Measurements from ENCODE around the gene GPN2. TPM values are rescaled to one million over a fixed set of nuclear protein-coding genes. Genes with fewer than 3 reads are reported as not detected.
"Not testable (repeated sequence)": the region's sequence is repeated elsewhere in the genome, so short reads cannot be mapped to it uniquely, and the experiment has no call there.

GPN2 gene
- total and polyA plus RNA-seq, 4 donors, result 13.7 to 25.6 (median 16.5) TPM

- ATAC-seq (ENCODE audit: insufficient read depth, low FRiP score) (no peak), DNase-seq (no peak)
- peaks cover 15 to 43% (median 28%) of the 10 kb centered on the region in 4 donors for H3K36me3 ChIP-seq (ENCODE audit: control insufficient read depth in 4 of 4, insufficient read depth in 4 of 4, low read length in 4 of 4)
- 91 to 94% methylated on average over 10 of the region's 10 CpGs for WGBS, 2 donors
- no peaks in the 10 kb centered on the region for H3K9me3 ChIP-seq (ENCODE audit: control insufficient read depth in 4 of 4, insufficient read depth in 3 of 4, low read length in 3 of 4)
- peak overlapping the region in 1 of 2 donors; percentile 38 for H3K9ac ChIP-seq (ENCODE audit: insufficient read depth in 1 of 2, low read length in 2 of 2)
- H3K27ac ChIP-seq (ENCODE audit: low read depth in 1 of 2, low read length in 1 of 2), result peak overlapping the region; percentile 0 to 29
- no peak for TF ChIP-seq CTCF (IDR thresholded peaks at IDR 0.05; ENCODE audit: control extremely low read depth, extremely low read depth)
- H3K27me3 ChIP-seq (ENCODE audit: control insufficient read depth in 3 of 3, insufficient read depth in 3 of 3, low read length in 2 of 3), result no peaks in the 10 kb centered on the region
- H3K4me3 ChIP-seq, result no peak overlapping the region
- peaks cover 0 to 11% (median 0%) of the 10 kb centered on the region in 5 donors for H3K4me1 ChIP-seq (ENCODE audit: control insufficient read depth in 5 of 5, insufficient read depth in 5 of 5, low read length in 5 of 5)
These were observed 41.6 kb downstream of the GPN2 start for GRCh38 chr1:26848499-26848898.

GRCh38 chr1:26847826-26848225 lies 42.3 kb downstream of the GPN2 start:
- not testable (repeated sequence) for H3K9ac ChIP-seq (ENCODE audit: insufficient read depth in 1 of 2, low read length in 2 of 2); H3K9me3 ChIP-seq (ENCODE audit: control insufficient read depth in 4 of 4, insufficient read depth in 3 of 4, low read length in 3 of 4); ATAC-seq (ENCODE audit: insufficient read depth, low FRiP score); DNase-seq; H3K27me3 ChIP-seq (ENCODE audit: control insufficient read depth in 3 of 3, insufficient read depth in 3 of 3, low read length in 2 of 3); H3K4me3 ChIP-seq; H3K27ac ChIP-seq (ENCODE audit: low read depth in 1 of 2, low read length in 1 of 2)
- 91 to 92% methylated on average over 6 of the region's 6 CpGs for WGBS, 2 donors
- Histone ChIP-seq H3K36me3 (ENCODE audit: control insufficient read depth in 4 of 4, insufficient read depth in 4 of 4, low read length in 4 of 4) (peaks cover 12 to 42% (median 24%) of the 10 kb centered on the region in 4 donors), H3K4me1 (ENCODE audit: control insufficient read depth in 5 of 5, insufficient read depth in 5 of 5, low read length in 5 of 5) (peaks cover 0 to 11% (median 0%) of the 10 kb centered on the region in 5 donors)

GRCh38 chr1:26844424-26845196 lies 45.5 kb downstream of the GPN2 start:
- no peak for ATAC-seq (ENCODE audit: insufficient read depth, low FRiP score)
- H3K9me3 ChIP-seq (ENCODE audit: control insufficient read depth in 4 of 4, insufficient read depth in 3 of 4, low read length in 3 of 4), result no peaks in the 10 kb centered on the region
- H3K4me3 ChIP-seq, result no peak overlapping the region
- no peak overlapping the region for H3K27ac ChIP-seq (ENCODE audit: low read depth in 1 of 2, low read length in 1 of 2)
- DNase-seq, result no peak
- 81 to 85% methylated on average over 13 of the region's 13 CpGs for WGBS, 2 donors
- peaks cover 2 to 24% (median 12%) of the 10 kb centered on the region in 4 donors for H3K36me3 ChIP-seq (ENCODE audit: control insufficient read depth in 4 of 4, insufficient read depth in 4 of 4, low read length in 4 of 4)
- H3K4me1 ChIP-seq (ENCODE audit: control insufficient read depth in 5 of 5, insufficient read depth in 5 of 5, low read length in 5 of 5), result peaks cover 0 to 11% (median 0%) of the 10 kb centered on the region in 5 donors
- TF ChIP-seq CTCF (IDR thresholded peaks at IDR 0.05; ENCODE audit: control extremely low read depth, extremely low read depth), result no peak
- no peak overlapping the region for H3K9ac ChIP-seq (ENCODE audit: insufficient read depth in 1 of 2, low read length in 2 of 2)
- H3K27me3 ChIP-seq (ENCODE audit: control insufficient read depth in 3 of 3, insufficient read depth in 3 of 3, low read length in 2 of 3), result no peaks in the 10 kb centered on the region

GRCh38 chr1:26839779-26840178 lies 50.3 kb downstream of the GPN2 start:
- Histone ChIP-seq H3K27me3 (ENCODE audit: control insufficient read depth in 3 of 3, insufficient read depth in 3 of 3, low read length in 2 of 3) (no peaks in the 10 kb centered on the region), H3K4me3 (no peak overlapping the region), H3K36me3 (ENCODE audit: control insufficient read depth in 4 of 4, insufficient read depth in 4 of 4, low read length in 4 of 4) (peaks cover 0 to 31% (median 10%) of the 10 kb centered on the region in 4 donors), H3K9ac (ENCODE audit: insufficient read depth in 1 of 2, low read length in 2 of 2) (no peak overlapping the region), H3K4me1 (ENCODE audit: control insufficient read depth in 5 of 5, insufficient read depth in 5 of 5, low read length in 5 of 5) (no peaks in the 10 kb centered on the region), H3K27ac (ENCODE audit: low read depth in 1 of 2, low read length in 1 of 2) (no peak overlapping the region), H3K9me3 (ENCODE audit: control insufficient read depth in 4 of 4, insufficient read depth in 3 of 4, low read length in 3 of 4) (no peaks in the 10 kb centered on the region)
- TF ChIP-seq CTCF (IDR thresholded peaks at IDR 0.05; ENCODE audit: control extremely low read depth, extremely low read depth), result no peak
- ATAC-seq (ENCODE audit: insufficient read depth, low FRiP score) (no peak), DNase-seq (no peak)
- 83 to 87% methylated on average over 6 of the region's 6 CpGs for WGBS, 2 donors

All from lung (tissue), 12 donors.